IMR-90 (cell line): ENCODE data around the gene TDRD3. TPM values are rescaled to one million over a fixed set of nuclear protein-coding genes. Genes with fewer than 3 reads are reported as not detected.

Experiments used
- ATAC-seq: fragments of 200-7000 bp; cut with Tn5 transposase; 2 replicates; pipeline ENCODE4 v1.9.1; 2020; ENCODE audit warnings: low read depth, mild to moderate bottlenecking, moderate library complexity
- BruUV-seq: library from RNA; stranded (reverse); fragments of 400-500 nt; replicated peaks from 2 replicates; lab custom pipeline; 2021; lab: Mats Ljungman, UMichigan
- CTCF ChIA-PET: fragments of 300-600 bp; formaldehyde crosslinking; extraction: SDS; loops from one replicate; lab custom pipeline; 2021; ENCODE audit warnings: antibody characterized with exemption; lab: Yijun Ruan, JAX
- POLR2A ChIA-PET: fragments of 300-600 bp; sonication (Branson Sonifier 250); formaldehyde crosslinking; loops from one replicate; lab custom pipeline; 2022; ENCODE audit warnings: antibody characterized with exemption; ENCODE audit not compliant: unreplicated experiment; lab: Charles Lee
- DNase-seq: peaks from one replicate; pipeline ENCODE4 v3.0.0; 2013
- H2AFZ ChIP-seq: replicated peaks from 2 replicates; pipeline ENCODE3; 2013; ENCODE audit warnings: low read length, mild to moderate bottlenecking; ENCODE audit not compliant: poor library complexity
- H2AK5ac ChIP-seq: 2 replicates; pipeline ENCODE4 v1.6.1; 2013; ENCODE audit warnings: low read depth, low read length, inconsistent platforms
- H2AK9ac ChIP-seq: replicated peaks from 2 replicates; pipeline ENCODE3; 2013; ENCODE audit warnings: mild to moderate bottlenecking, low read depth, low read length, moderate library complexity; ENCODE audit not compliant: poor library complexity
- H2BK120ac ChIP-seq: 2 replicates; pipeline ENCODE4 v1.6.1; 2013; ENCODE audit warnings: low read depth, low read length, inconsistent platforms
- H2BK15ac ChIP-seq: 3 replicates; pipeline ENCODE4 v1.6.1; 2013; ENCODE audit warnings: low read depth, low read length, inconsistent platforms
- H2BK20ac ChIP-seq: 2 replicates; pipeline ENCODE4 v1.6.1; 2013; ENCODE audit warnings: low read depth, mild to moderate bottlenecking, inconsistent platforms, low read length, moderate library complexity
- H2BK5ac ChIP-seq: 2 replicates; pipeline ENCODE4 v1.6.1; 2013; ENCODE audit warnings: mild to moderate bottlenecking, low read depth, low read length, inconsistent platforms; ENCODE audit not compliant: poor library complexity, severe bottlenecking
- H3K14ac ChIP-seq: replicated peaks from 2 replicates; pipeline ENCODE4 v1.6.1; 2013; ENCODE audit warnings: low read depth, low read length, inconsistent platforms
- H3K18ac ChIP-seq: 2 replicates; pipeline ENCODE4 v1.6.1; 2013; ENCODE audit warnings: low read depth, low read length, control low read depth
- H3K23ac ChIP-seq: 2 replicates; pipeline ENCODE4 v1.6.1; 2013; ENCODE audit warnings: low read depth, low read length, inconsistent platforms
- H3K27ac ChIP-seq: 2 replicates; pipeline ENCODE4 v1.5.1; 2013; ENCODE audit warnings: mild to moderate bottlenecking, control low read depth, low read length; ENCODE audit not compliant: insufficient read depth
- H3K27me3 ChIP-seq: 2 replicates; pipeline ENCODE4 v1.6.1; 2013; ENCODE audit warnings: low read length; ENCODE audit not compliant: control insufficient read depth, insufficient read depth
- H3K36me3 ChIP-seq: 2 replicates; pipeline ENCODE4 v1.6.1; 2013; ENCODE audit warnings: low read length, mixed read lengths; ENCODE audit not compliant: control insufficient read depth, insufficient read depth
- H3K4ac ChIP-seq: 2 replicates; pipeline ENCODE4 v1.6.1; 2013; ENCODE audit warnings: low read depth, low read length, inconsistent platforms
- H3K4me1 ChIP-seq: 2 replicates; pipeline ENCODE4 v1.6.1; 2013; ENCODE audit warnings: low read length, mixed read lengths; ENCODE audit not compliant: control insufficient read depth, insufficient read depth
- H3K4me2 ChIP-seq: 2 replicates; pipeline ENCODE4 v1.6.1; 2013; ENCODE audit warnings: low read depth, mild to moderate bottlenecking, control low read depth, low read length, moderate library complexity
- H3K4me3 ChIP-seq: 2 replicates; pipeline ENCODE4 v1.5.1; 2013; ENCODE audit warnings: low read depth, mild to moderate bottlenecking, control low read depth, low read length, moderate library complexity; ENCODE audit not compliant: insufficient read depth
- H3K56ac ChIP-seq: 2 replicates; pipeline ENCODE4 v1.6.1; 2013; ENCODE audit warnings: low read length, inconsistent platforms; ENCODE audit not compliant: insufficient read depth; ENCODE audit errors: extremely low read depth
- H3K79me1 ChIP-seq, 2 experiments: 2 replicates each; pipeline ENCODE4 v1.6.1; 2013; ENCODE audit warnings: low read length in 2 of 2, inconsistent platforms in 1 of 2, low read depth in 1 of 2
- H3K9ac ChIP-seq: 2 replicates; pipeline ENCODE4 v1.6.1; 2013; ENCODE audit warnings: low read depth, low read length, control low read depth
- H3K9me1 ChIP-seq: 2 replicates; pipeline ENCODE4 v1.6.1; 2013; ENCODE audit warnings: low read length, inconsistent platforms; ENCODE audit not compliant: insufficient read depth
- H3K9me3 ChIP-seq: 2 replicates; pipeline ENCODE4 v1.6.1; 2013; ENCODE audit warnings: low read length; ENCODE audit not compliant: control insufficient read depth, insufficient read depth
- H4K20me1 ChIP-seq: 2 replicates; pipeline ENCODE4 v1.6.1; 2013; ENCODE audit warnings: low read length, inconsistent platforms; ENCODE audit not compliant: insufficient read depth
- H4K5ac ChIP-seq: 2 replicates; pipeline ENCODE4 v1.6.1; 2013; ENCODE audit warnings: mild to moderate bottlenecking, low read depth, low read length, control low read depth
- H4K8ac ChIP-seq, 2 experiments: 2 replicates each; pipeline ENCODE4 v1.6.1; 2013; ENCODE audit warnings: low read depth in 2 of 2, low read length in 2 of 2, control low read depth in 1 of 2, inconsistent platforms in 1 of 2
- H4K91ac ChIP-seq: 2 replicates; pipeline ENCODE4 v1.6.1; 2013; ENCODE audit warnings: low read depth, low read length, inconsistent platforms; ENCODE audit not compliant: insufficient read depth
- CHD1 ChIP-seq: IDR thresholded peaks from 2 replicates; pipeline ENCODE4 v1.6.1; 2012; ENCODE audit warnings: low read depth, low read length, improper control_type of control experiment
- FOS ChIP-seq: fragments of 150-350 bp; IDR thresholded peaks from 2 replicates; pipeline ENCODE4 v1.6.1; 2016; ENCODE audit warnings: low read depth, low read length
- NFE2L2 ChIP-seq: fragments of 150-350 bp; IDR thresholded peaks from 2 replicates; pipeline ENCODE4 v1.6.1; 2016; ENCODE audit warnings: low read depth, mild to moderate bottlenecking, low read length
- RCOR1 ChIP-seq: IDR thresholded peaks from 2 replicates; pipeline ENCODE4 v1.6.1; 2012; ENCODE audit warnings: mild to moderate bottlenecking, low read length, improper control_type of control experiment; ENCODE audit not compliant: insufficient replicate concordance
- SMC3 ChIP-seq: fragments of 150-350 bp; IDR thresholded peaks from 2 replicates; pipeline ENCODE4 v1.6.1; 2016; ENCODE audit warnings: low read depth, mild to moderate bottlenecking, antibody characterized with exemption, low read length, moderate library complexity
- WGBS, 2 experiments: methylation state at CpG; one replicate each; pipeline versions ENCODE4 v1.1.5 to v1.1.7; 2013; ENCODE audit warnings: missing lambda C conversion rate in 2 of 2; ENCODE audit not compliant: insufficient read length in 1 of 2; ENCODE audit errors: extremely low coverage in 2 of 2; 5-methylcytosine and 5-hydroxymethylcytosine counted together
- dilution Hi-C: fragments of 300-500 bp; cut with HindIII; formaldehyde crosslinking; loops from one replicate; pipeline ENCODE4 v1.14.3; 2018; ENCODE audit warnings: low sequenced_read_pairs; ENCODE audit not compliant: unreplicated experiment
- in situ Hi-C: fragments of 300-500 bp; cut with MboI; formaldehyde crosslinking; loops from 3 replicates; pipeline ENCODE4 v1.14.3; 2019; ENCODE audit warnings: low sequenced_read_pairs, inconsistent platforms, mixed read lengths
- intact Hi-C: fragments of 100-400 bp; cut with micrococcal nuclease; formaldehyde crosslinking; loops from 2 replicates; pipeline ENCODE4 v1.10.0; 2022
- polyA plus RNA-seq, 3 experiments: library from polyadenylated mRNA; depleted of rRNA; stranded (reverse); fragments of >200 nt; gene quantifications; 2 replicates each; pipeline ENCODE4 v1.2.3, GENCODE V29; 2012; ENCODE audit warnings: low replicate concordance in 1 of 3
- total RNA-seq: library from RNA; depleted of rRNA; stranded (reverse); fragments of >200 nt; gene quantifications from 2 replicates; pipeline ENCODE4 v1.2.3, GENCODE V29; 2012
- TF ChIP-seq, protein P1 (sequence below): conservative IDR thresholded peaks from 2 replicates; pipeline ENCODE4 v1.5.1; 2012; ENCODE audit warnings: mild to moderate bottlenecking, low read depth, low read length, improper control_type of control experiment

Gene TDRD3
- total and polyA plus RNA-seq, 2 of the 4 experiments (the other 2 are of a cell fraction) = 3.9 to 12.0 TPM

DNA sequence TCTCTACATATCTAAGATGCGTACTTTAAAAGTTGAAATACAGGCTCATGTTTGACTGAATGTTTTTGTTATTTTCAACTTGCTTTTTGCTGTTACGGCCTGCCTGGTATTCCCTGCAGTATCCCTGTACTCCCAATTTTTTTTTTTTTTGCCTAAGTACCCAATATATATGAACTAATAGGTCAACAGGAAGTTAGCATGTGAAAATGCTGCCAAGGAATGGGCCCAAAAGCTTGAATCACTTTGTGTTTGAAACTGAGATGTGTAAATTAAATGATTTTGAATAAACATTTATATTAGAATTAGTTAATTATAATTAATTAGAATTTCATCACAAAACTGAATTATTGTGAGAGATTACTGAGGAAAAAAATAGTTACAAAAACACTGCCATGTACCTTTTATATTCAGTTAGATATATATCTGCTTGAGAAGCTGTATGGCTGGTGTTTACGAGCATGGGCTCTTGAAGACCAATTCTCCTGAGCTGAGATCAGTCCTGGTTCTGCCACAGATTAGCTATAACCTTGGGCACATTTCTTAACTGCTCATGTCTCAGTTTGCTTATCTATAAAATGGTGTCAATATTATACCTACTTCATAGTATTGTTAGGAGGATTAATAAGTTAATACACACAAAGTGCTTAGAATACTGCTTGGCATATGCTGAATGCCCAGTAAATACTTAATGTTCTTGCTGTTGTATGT is 16.0 kb downstream of the TDRD3 start:
- Histone ChIP-seq H2AK5ac (no peak overlapping the region), H3K27me3 (no peaks in the 10 kb centered on the region), H3K36me3 (no peaks in the 10 kb centered on the region), H3K4me1 (no peaks in the 10 kb centered on the region), H2BK15ac (no peak overlapping the region), H3K9me1 (no peaks in the 10 kb centered on the region), H3K4me3 (no peak overlapping the region), H4K91ac (no peak overlapping the region), H4K20me1 (no peaks in the 10 kb centered on the region), H2BK20ac (no peak overlapping the region), H3K56ac (no peak overlapping the region), H3K9me3 (no peaks in the 10 kb centered on the region), H3K14ac (no peak overlapping the region), H3K4me2 (no peak overlapping the region), H2AFZ (no peak overlapping the region), H2BK5ac (no peak overlapping the region), H3K79me1 (0 out of 4 replicates have a peak, but pooled peaks cover 0 to 12% of the 10 kb centered on the region in 2 experiments), H4K5ac (no peak overlapping the region), H3K23ac (no peak overlapping the region), H2AK9ac (no peak overlapping the region), H3K18ac (no peak overlapping the region), H3K27ac (no peak overlapping the region), H3K4ac (no peak overlapping the region), H3K9ac (no peak overlapping the region), H4K8ac (no peak overlapping the region), H2BK120ac (no peak overlapping the region)
- no CpG with 5 or more reads among the region's 3 CpGs for WGBS, 2 experiments
- TF ChIP-seq RCOR1 (no peak), SMC3 (no peak), CHD1 (no peak), FOS (no peak), NFE2L2 (no peak)
- TF ChIP-seq, protein P1, sequence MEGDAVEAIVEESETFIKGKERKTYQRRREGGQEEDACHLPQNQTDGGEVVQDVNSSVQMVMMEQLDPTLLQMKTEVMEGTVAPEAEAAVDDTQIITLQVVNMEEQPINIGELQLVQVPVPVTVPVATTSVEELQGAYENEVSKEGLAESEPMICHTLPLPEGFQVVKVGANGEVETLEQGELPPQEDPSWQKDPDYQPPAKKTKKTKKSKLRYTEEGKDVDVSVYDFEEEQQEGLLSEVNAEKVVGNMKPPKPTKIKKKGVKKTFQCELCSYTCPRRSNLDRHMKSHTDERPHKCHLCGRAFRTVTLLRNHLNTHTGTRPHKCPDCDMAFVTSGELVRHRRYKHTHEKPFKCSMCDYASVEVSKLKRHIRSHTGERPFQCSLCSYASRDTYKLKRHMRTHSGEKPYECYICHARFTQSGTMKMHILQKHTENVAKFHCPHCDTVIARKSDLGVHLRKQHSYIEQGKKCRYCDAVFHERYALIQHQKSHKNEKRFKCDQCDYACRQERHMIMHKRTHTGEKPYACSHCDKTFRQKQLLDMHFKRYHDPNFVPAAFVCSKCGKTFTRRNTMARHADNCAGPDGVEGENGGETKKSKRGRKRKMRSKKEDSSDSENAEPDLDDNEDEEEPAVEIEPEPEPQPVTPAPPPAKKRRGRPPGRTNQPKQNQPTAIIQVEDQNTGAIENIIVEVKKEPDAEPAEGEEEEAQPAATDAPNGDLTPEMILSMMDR = no peak
- dilution Hi-C loops = no loop called here
- POLR2A ChIA-PET = no interaction called here
- no peak for DNase-seq
- no TSS peak for BruUV-seq
- no peak for ATAC-seq
- in situ Hi-C loops = no loop called here
- CTCF ChIA-PET = interaction anchor here (0.6 kb wide), 2 partner anchors 257 to 379 kb away, joined by 3 read pairs; no protein-coding TSS in a partner anchor
- intact Hi-C loops = no loop called here
